Measurements from ENCODE around the gene PCMT1.

PCMT1 gene

DNA sequence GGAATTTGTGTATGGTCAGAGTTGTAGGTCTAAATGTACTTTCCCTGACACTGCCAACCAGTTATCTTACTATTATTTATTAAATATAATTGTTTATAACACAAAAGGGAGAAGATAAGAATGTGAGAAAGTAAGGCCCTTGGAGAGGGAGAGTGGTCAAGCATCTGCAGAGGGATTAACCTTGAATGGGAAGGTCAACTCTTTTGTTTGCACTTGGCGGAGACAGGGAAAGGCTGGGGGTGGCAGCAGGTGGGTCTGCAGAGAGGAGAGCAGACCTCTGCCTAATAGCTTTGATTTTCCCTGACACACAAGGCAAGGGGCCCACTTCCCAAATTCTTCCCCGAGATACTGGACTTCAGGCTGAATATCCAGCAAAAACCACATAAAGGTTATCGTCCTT lies 110.4 kb downstream of the PCMT1 start:
- DNase-seq = no peak
- TF ChIP-seq POLR2A (IDR thresholded peaks at IDR 0.05; ENCODE audit: low read length) (no peak), GATA1 (IDR thresholded peaks at IDR 0.05; ENCODE audit: low read depth, low read length) (no peak)

DNA sequence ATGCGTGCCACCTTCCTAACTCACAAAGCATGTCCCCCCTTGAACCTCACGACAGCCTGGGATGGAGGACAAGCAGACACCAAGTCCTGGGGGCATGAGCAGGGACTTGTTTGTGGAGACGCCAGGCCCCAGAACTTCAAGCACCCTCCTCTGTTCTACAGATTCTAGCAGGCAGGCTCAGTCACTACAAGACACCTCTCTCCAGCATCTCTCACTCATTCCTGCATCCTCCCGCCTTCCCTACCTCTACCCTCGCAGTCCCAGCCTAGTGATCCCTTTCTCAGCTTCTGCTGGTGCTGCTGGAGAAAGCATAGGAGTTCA lies 110.9 kb downstream of the PCMT1 start:
- TF ChIP-seq POLR2A (IDR thresholded peaks at IDR 0.05; ENCODE audit: low read length) = no peak
- DNase-seq = no peak
